ENCODE measurements around the gene SUPT4H1.

The SUPT4H1 gene

GRCh38 chr17:58339755-58340404 is 12.1 kb downstream of the SUPT4H1 start:
- DNase-seq (ENCODE audit: low read depth) = no peak

- DNase-seq (ENCODE audit: low read depth) = no peak
Observed at GRCh38 chr17:58338841-58339754, 12.9 kb downstream of the SUPT4H1 start.

GRCh38 chr17:58338454-58338840 is 13.6 kb downstream of the SUPT4H1 start:
- no peak for DNase-seq (ENCODE audit: low read depth)

GRCh38 chr17:58337600-58338453 is 14.2 kb downstream of the SUPT4H1 start:
- peak; percentile 86 for DNase-seq (ENCODE audit: low read depth)

GRCh38 chr17:58337210-58337599 is 14.8 kb downstream of the SUPT4H1 start:
- DNase-seq (ENCODE audit: low read depth) = peak; percentile 59

- DNase-seq (ENCODE audit: low read depth) = no peak
Observed at GRCh38 chr17:58336456-58337209, 15.4 kb downstream of the SUPT4H1 start.

GRCh38 chr17:58335779-58336455 is 16.1 kb downstream of the SUPT4H1 start:
- peak; percentile 53 for DNase-seq (ENCODE audit: low read depth)

- no peak for DNase-seq (ENCODE audit: low read depth)
Observed at GRCh38 chr17:58335061-58335731, 16.8 kb downstream of the SUPT4H1 start.

GRCh38 chr17:58334661-58335060 is 17.3 kb downstream of the SUPT4H1 start:
- DNase-seq (ENCODE audit: low read depth) = no peak

- DNase-seq (ENCODE audit: low read depth) = no peak
Observed at GRCh38 chr17:58334256-58334655, 17.7 kb downstream of the SUPT4H1 start.

- DNase-seq (ENCODE audit: low read depth) = no peak
Observed at GRCh38 chr17:58333736-58334207, 18.2 kb downstream of the SUPT4H1 start.

- DNase-seq (ENCODE audit: low read depth) = no peak
Observed at GRCh38 chr17:58332778-58333735, 18.9 kb downstream of the SUPT4H1 start.

- peak; percentile 93 for DNase-seq (ENCODE audit: low read depth)
Observed at GRCh38 chr17:58331815-58332777, 19.9 kb downstream of the SUPT4H1 start.

- peak; percentile 70 for DNase-seq (ENCODE audit: low read depth)
Observed at GRCh38 chr17:58330997-58331814, 20.8 kb downstream of the SUPT4H1 start.

- DNase-seq (ENCODE audit: low read depth) = no peak
Observed at GRCh38 chr17:58330538-58330996, 21.4 kb downstream of the SUPT4H1 start.

GRCh38 chr17:58329810-58330537 is 22.0 kb downstream of the SUPT4H1 start:
- no peak for DNase-seq (ENCODE audit: low read depth)

All from activated T-cell treated with anti-CD3 and anti-CD28 coated beads for 1 hour (primary cell).